NCI-H1105 treated with DMSO at 0.1 percent for 48 hours (cell line): ENCODE data around the gene UTS2R.

ENCODE experiments used
- DNase-seq: peaks from one replicate; lab custom pipeline; 2025; lab: John Stamatoyannopoulos, UW

Gene UTS2R

DNA sequence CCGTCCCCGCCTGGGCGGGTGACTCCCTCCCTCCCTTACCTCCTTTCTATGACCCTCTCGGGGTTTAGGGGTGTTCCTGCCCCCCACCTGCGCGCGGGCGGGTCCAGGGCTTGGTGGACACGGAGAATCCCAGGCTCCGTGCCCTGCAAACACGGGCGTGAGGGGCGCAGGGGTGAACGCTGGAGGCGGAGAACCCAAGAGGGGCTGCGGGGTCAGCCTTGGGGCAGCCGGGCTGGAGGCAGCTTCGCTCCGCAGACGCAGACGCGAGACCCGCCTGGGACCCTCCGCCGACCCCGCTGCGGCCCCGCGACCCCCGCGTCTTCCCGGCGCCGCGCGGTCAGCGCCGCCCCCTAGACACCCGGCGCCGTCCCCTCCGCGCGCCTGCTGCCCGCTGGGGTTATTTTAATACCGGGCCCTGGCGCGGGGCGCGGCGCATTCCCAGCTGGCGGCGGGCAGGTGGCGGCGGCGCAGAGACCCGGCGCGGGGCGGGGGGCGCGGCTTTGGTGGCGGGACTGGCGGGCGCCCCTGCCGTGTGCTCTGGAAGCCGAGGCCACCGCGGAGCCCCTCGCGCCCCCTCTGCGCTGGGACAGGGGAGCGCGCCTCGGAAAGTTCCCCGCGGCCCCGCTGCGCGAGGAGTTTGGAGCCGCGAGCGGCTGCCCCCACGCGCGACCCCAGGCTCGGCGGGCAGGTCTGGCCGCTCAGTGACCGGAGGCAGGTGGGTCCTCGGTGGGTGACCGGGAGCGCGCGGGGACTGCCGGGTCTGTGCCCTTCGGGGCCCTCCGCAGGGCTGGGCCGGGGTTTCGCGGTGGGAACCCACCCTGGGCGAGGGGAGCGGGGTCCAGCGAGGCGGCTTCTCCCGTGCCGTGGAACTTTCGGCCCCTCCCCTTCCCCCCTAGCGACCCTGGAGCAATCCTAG, at the start of gene UTS2R:
UTS2R (plus strand) TSS at position 433 of the 916 bp plus-strand sequence. CDS start 2,560 bp downstream, outside the sequence.
- no peak for DNase-seq

DNA sequence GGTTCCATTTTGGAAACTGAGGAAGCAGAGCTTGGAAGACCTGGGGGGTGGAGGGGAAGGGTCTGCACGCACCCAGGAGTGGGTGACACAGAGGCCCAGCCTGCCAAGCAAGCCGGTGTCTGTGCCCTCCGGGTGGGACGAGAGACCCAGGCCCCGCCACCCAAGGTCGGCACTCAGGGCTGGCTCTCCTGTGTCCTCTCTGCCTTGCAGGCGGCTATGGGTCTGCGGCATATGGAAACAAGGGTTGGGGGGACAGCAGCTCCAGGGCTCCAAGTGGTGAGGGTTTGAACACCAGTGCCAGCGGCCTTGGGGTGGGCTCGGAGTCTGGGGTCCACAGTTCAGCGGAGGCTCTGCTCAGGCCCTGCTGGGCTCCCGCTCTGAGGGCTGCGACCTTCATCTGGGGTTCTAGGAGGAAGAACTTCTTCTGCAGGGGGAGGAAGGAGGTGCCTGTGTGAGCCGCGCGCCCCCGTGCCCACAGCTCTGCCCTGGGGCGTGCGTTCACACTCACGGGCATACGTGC, 49.6 kb upstream of the UTS2R start:
- DNase-seq: no peak

GRCh38 chr17:82322526-82323453, 48.8 kb upstream of the UTS2R start:
- DNase-seq: no peak

- no peak for DNase-seq
Measured at GRCh38 chr17:82323514-82324234, 47.9 kb upstream of the UTS2R start.

- DNase-seq: no peak
Measured at GRCh38 chr17:82324566-82325285, 46.8 kb upstream of the UTS2R start.

DNA sequence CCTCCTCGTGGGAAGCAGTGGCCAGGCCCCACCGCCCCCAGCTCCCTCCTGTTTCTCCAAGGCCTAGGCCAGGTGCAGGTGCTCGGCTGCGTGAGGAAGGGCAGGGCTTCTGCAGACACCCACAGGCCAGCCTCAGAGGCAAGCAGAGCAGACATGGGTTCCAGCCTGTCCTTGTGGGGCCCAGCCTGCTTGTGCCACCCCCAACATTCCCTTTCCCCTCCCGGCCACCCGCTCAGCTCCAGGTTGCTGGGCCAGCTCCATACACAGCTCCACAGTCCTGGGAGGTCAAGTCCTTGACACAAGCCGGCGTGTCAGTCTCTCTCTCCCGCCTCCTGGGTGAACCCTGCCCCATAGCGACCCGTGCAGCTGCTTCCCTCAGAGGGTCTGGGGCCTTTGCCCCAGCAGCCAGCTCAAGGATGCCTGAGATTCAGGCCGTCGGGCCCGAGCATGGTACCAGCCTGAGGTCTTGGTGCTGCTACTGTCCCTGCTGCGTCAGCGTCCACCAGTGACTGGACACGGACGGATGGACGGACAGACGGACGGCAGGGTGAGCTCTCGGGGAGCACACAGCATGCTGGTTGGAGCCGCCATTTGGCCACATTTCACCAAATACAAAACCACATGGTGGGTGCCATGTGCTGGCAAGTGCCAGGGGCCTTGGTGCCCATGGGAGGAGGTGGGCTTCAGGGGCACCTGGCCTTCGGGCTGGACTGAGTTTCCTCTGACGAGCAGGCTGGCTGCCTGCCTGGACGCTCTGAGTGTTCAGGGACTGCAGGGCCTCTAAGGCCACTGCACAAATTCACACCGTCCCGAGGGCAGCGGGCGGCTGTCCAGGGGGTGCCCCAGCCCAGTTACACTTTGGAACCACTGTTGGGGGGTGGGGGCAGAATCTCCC, 46.0 kb upstream of the UTS2R start:
- no peak for DNase-seq

GRCh38 chr17:82327289-82327688, 44.3 kb upstream of the UTS2R start:
- DNase-seq: no peak

- no peak for DNase-seq
Measured at GRCh38 chr17:82327757-82328140, 43.8 kb upstream of the UTS2R start.

DNA sequence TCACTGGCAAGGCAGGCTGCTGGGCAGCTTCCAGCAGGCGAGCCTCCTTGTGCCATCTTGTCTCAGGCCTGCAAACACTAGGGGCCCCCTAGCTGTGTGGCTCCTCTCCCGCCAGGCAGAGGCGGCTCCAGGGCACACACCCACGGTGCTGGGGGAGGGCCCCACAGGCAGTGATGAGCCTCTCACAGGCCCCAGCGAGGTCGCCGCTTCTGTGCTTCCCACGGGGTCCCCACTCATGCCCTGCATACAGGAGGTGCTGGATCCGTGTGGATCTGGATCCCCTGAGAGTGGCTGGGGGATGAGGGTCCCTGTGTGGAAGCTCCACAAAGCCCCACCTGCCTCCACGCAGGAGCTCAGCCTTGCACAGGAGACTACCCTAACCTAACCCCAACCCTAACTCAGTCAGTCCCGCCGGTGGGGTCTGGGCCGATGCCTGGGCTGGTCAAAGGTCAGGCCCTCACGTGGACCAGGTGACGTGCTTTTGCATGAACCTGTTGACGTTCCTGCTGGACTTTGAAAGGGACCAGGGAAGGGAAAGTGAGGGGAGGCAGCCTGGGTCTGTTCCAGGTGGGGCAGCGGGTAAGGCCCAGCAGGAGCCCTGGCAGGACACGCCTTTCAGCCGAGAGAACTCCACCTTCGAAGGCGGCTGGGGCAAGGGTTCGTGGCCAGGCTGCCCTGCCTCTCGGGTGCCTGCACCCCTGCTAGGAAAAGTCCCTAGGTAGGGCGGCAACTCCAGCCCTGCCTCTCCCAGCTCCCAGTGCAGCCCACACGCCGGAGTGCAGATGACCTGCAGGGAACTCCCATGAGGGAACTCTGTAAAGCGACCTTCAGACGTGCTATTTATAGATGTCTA, 43.2 kb upstream of the UTS2R start:
- no peak for DNase-seq

DNA sequence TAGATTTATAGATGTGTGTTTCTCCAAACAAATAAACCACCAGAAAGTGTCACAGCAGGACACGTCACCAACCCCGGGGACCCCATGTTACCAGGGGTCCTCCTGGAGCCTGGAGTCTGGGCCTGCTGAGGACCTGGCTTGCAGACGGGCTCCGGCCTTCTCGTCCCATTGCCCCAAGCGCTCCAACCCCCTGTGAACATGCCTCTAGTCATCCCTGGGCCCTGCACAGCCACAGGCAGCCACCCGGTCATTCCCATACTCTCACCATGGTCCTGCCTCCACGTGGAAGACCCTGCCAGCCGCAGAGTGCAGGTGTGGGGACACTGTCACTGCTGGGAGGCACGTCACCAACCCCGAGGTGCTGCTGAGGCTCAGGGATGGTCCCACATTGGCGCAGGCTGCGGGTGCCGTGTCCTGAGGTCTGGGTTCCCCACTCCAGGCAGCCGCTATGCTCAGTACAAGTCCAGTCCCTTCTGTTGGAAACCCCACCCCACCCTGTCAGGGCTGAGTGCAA, 42.5 kb upstream of the UTS2R start:
- no peak for DNase-seq

- no peak for DNase-seq
Measured at GRCh38 chr17:82329683-82330321, 41.8 kb upstream of the UTS2R start.

- peak; percentile 88 for DNase-seq
Measured at GRCh38 chr17:82330322-82331239, 41.0 kb upstream of the UTS2R start.

GRCh38 chr17:82331345-82331939, 40.1 kb upstream of the UTS2R start:
- DNase-seq: no peak

GRCh38 chr17:82332669-82333278, 38.8 kb upstream of the UTS2R start:
- no peak for DNase-seq

GRCh38 chr17:82333279-82334171, 38.0 kb upstream of the UTS2R start, which contains the start of gene SECTM1:
Gene SECTM1, minus strand, starts transcription at chr17:82333766. Its CDS starts 6,526 bp downstream, at chr17:82327240.
- DNase-seq: no peak
